Breast epithelium (tissue), 3 donors: ENCODE results near the gene IST1.

Experiments
- CTCF ChIP-seq, 3 donors: fragments of 450-650 bp; IDR thresholded peaks; one replicate each; pipeline ENCODE4 v1.5.1; 2016 to 2017; ENCODE audit warnings: antibody characterized with exemption in 3 of 3, mild to moderate bottlenecking in 3 of 3, moderate library complexity in 3 of 3
- POLR2A ChIP-seq: fragments of 450-650 bp; IDR thresholded peaks from one replicate; pipeline ENCODE4 v1.6.1; 2016; ENCODE audit warnings: antibody characterized with exemption, mild to moderate bottlenecking, moderate library complexity
- POLR2AphosphoS5 ChIP-seq, 3 donors: sonication (generic); formaldehyde crosslinking; IDR thresholded peaks; one replicate each; pipeline ENCODE4 v1.6.1; 2017; ENCODE audit warnings: antibody characterized with exemption in 3 of 3

- TF ChIP-seq POLR2AphosphoS5 (IDR thresholded peaks at IDR 0.05) (no peak), CTCF (IDR thresholded peaks at IDR 0.05) (no peak), POLR2A (no peak)
Measured at GRCh38 chr16:71878911-71879310, 16.4 kb upstream of the IST1 start.
